ACHN (cell line): ENCODE results near the gene IDE.
"Not testable (repeated sequence)": the region's sequence is repeated elsewhere in the genome, so short reads cannot be mapped to it uniquely, and the experiment has no call there.

ENCODE experiments used
- DNase-seq: peaks from one replicate; pipeline ENCODE4 v3.0.0-alpha.2; 2015
- in situ Hi-C: cut with HindIII; loops from 2 replicates; pipeline ENCODE4 v1.10.0; 2017; ENCODE audit warnings: low sequenced_read_pairs, low pct_ligation_motif_present, low pct_unique_long_range_greater_than_20kb

Gene IDE

GRCh38 chr10:92569663-92570062 is 4.2 kb downstream of the IDE start:
- DNase-seq, in situ Hi-C loops: not testable (repeated sequence)

- in situ Hi-C loops: no loop called here
- no peak for DNase-seq
Measured at GRCh38 chr10:92569071-92569470, 4.8 kb downstream of the IDE start.

GRCh38 chr10:92567952-92568600 is 5.8 kb downstream of the IDE start:
- peak; percentile 69 for DNase-seq
- in situ Hi-C loops: no loop called here

- in situ Hi-C loops: no loop called here
- DNase-seq: no peak
Measured at GRCh38 chr10:92562424-92562823, 11.5 kb downstream of the IDE start.

GRCh38 chr10:92559046-92559445 is 14.8 kb downstream of the IDE start:
- DNase-seq: no peak
- in situ Hi-C loops: no loop called here

- in situ Hi-C loops: no loop called here
- no peak for DNase-seq
Measured at GRCh38 chr10:92553959-92554358, 19.9 kb downstream of the IDE start.

- in situ Hi-C loops: no loop called here
Measured at GRCh38 chr10:92552310-92552709, 21.6 kb downstream of the IDE start.

GRCh38 chr10:92550924-92551323 is 23.0 kb downstream of the IDE start:
- no peak for DNase-seq
- in situ Hi-C loops: no loop called here

More at GRCh38 chr10:92552310-92552709, 21.6 kb downstream of the IDE start:
- no peak for DNase-seq

- in situ Hi-C loops: no loop called here
- no peak for DNase-seq
Measured at GRCh38 chr10:92547676-92548075, 26.2 kb downstream of the IDE start.

GRCh38 chr10:92545556-92545955 is 28.3 kb downstream of the IDE start:
- in situ Hi-C loops: no loop called here
- no peak for DNase-seq

- in situ Hi-C loops: no loop called here
- DNase-seq: no peak
Measured at GRCh38 chr10:92544296-92544695, 29.6 kb downstream of the IDE start.

- no peak for DNase-seq
- in situ Hi-C loops: no loop called here
Measured at GRCh38 chr10:92542458-92542857, 31.4 kb downstream of the IDE start.

- no peak for DNase-seq
- in situ Hi-C loops: no loop called here
Measured at GRCh38 chr10:92541583-92541982, 32.3 kb downstream of the IDE start.

GRCh38 chr10:92538231-92538958 is 35.5 kb downstream of the IDE start:
- DNase-seq: no peak
- in situ Hi-C loops: no loop called here

- in situ Hi-C loops: no loop called here
- no peak for DNase-seq
Measured at GRCh38 chr10:92530891-92531535, 42.9 kb downstream of the IDE start.

- in situ Hi-C loops: no loop called here
- no peak for DNase-seq
Measured at GRCh38 chr10:92530421-92530820, 43.5 kb downstream of the IDE start.

GRCh38 chr10:92527716-92528115 is 46.2 kb downstream of the IDE start:
- in situ Hi-C loops: no loop called here
- no peak for DNase-seq

GRCh38 chr10:92523639-92524038 is 50.3 kb downstream of the IDE start:
- in situ Hi-C loops: no loop called here
- DNase-seq: no peak

- in situ Hi-C loops: no loop called here
- DNase-seq: peak; percentile 79
Measured at GRCh38 chr10:92517034-92517655, 56.7 kb downstream of the IDE start.
